ENCODE results near the gene TDG.
A peak's percentile ranks its signal among the peaks of the same experiment; 100 is the strongest.

The TDG gene

DNA sequence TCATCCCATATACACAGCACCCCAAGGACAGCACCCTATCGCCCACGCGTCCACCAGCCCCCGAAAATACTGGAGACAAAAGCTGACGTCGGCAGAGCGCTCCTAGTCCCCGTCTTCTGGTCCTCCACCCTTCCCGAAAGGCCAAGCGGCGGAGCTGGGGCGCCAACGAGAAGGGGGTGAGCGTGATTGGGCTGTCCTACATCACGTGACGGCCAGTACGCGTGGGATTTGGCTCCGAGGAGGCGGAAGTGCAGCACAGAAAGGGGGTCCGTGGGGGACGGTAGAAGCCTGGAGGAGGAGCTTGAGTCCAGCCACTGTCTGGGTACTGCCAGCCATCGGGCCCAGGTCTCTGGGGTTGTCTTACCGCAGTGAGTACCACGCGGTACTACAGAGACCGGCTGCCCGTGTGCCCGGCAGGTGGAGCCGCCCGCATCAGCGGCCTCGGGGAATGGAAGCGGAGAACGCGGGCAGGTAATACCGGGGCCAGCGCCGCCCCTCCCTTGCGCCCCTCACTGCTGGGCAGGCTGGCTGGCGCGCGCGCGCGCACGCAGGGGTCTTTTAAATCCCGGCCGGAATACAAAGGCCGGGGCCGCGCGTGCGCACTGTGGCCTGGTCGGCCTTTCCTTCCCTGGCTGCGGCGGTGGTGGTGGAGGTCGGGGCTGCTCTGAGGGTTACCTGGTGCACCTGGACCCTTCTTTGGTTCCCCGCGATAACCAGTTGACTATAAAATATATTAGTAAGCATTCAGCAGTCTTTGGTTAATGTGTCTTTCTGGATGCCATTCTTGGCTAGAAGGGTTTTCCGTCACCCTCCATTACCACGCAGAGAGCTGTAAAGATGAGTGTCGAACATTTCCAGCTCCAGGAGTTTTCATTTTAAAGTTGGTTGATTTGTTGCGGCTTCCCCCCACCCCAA, at the start of gene TDG:
Gene TDG, plus strand, starts transcription at position 283 of the 915 bp plus-strand sequence. Its CDS starts 166 bp downstream, at position 449.
- DNase-seq: peak; percentile 97

DNA sequence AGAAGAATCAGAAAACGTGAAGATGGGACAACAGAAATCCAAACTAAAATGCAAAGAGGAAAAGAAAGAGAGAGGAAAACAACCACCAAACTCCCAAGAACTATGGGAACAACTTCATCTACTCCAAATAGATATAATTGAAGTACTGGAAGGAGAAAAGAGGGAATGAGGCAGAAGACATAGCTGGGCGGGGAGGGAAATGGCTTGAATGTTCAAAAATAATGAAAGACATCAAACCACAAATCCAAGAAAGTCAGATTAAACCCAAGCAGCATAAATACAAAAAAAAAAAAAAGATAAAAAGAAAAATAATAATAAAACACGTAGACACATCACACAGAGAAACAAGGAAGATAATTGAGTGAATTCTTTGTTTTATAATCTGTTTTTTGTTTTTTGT, 47.8 kb upstream of the TDG start:
- no peak for DNase-seq

DNA sequence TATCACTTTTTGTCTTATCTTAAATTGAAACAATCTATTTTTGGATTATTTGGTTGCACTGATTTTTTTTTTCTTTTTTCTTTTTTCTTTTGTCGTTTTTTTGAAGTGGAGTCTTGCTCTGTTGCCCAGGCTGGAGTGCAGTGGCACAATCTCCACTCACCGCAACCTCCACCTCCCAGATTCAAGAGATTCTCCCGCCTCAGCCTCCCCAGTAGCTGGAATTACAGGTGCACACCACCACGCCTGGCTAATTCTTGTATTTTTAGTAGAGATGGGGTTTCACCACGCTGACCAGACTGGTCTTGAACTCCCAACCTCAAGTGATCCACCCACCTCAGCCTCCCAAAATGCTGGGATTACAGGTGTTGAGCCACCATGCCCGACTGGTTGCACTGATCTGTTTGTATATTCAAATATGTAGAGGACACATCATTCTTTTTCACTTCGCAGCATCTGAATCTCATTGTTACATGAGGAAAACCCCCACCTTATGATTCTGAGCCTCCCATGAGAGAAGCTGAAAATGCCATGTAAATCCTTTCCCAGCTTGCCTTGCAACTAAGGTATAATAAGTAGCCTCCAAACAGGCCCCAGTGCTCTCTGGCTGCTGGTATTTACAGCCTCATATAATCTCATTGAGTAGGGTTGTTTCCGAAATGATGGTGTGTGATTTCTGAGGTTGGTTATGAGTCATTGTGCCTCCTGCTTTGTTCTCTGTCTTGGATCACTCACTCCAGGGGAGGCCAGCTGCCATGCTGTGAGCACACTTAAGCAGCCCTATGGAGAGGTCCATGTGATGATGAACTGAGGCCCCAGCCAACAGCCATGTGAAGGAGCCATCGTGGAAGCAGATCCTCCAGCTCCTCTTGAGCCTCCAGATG, 40.7 kb upstream of the TDG start:
- peak; percentile 50 for DNase-seq

DNA sequence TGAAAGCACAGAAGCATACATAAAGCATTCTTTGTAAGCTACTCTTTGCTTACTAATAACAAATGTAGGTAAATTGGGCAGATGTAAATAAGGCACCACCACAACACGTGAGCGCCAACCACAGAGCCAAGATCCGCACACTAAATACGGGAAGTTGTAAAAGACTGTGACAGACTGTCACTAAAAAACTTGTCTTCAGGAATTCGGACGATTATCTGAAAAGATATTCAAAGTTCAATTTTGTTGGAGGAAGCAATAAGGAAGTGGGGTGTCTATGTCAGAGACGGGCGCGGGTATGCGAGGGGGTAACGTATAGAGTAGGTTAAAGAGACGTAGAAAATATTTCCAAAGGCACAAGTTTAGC, 37.0 kb upstream of the TDG start:
- DNase-seq: peak; percentile 48

DNA sequence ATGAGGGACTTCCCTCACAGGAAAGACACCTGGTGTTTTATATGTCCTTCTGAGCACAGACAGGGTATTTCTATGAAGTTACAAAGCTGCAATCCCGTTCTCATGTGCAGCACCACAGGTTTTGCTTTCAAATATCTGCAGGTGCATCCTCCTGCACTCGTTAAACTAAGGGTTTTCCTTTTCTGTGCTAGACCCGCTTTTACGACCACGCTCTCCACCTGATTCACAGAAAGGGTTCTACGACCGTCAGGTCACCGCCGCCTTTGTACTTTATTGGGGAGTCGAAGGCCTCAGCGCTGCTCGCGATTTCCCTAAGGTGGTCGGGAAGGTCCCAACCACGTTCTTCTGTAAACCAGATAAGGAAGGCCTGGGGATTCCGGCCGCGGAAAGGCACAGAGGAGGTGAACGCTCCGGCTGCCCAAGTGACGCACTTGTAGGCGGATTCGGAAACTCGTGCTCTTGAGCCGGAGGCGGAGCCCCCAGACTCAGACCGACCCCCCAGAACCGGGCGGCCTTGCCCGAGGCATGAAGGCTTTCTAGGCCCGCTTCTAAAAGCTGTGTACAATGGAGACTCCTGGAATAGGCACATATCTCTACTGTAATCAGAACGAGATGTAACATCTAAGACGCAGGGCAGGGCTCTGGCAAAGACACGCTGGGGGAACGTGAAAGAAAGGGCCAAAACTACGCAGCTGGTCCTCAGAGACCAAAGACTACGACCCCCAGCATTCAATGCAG, 36.5 kb upstream of the TDG start:
- peak; percentile 81 for DNase-seq

DNA sequence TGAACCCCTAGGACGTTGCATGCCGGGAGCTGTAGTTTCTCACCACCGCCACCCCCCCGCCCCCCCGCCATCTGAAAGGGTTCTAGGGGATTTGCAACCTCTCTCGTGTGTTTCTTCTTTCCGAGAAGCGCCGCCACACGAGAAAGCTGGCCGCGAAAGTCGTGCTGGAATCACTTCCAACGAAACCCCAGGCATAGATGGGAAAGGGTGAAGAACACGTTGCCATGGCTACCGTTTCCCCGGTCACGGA, 36.0 kb upstream of the TDG start:
- no peak for DNase-seq

DNA sequence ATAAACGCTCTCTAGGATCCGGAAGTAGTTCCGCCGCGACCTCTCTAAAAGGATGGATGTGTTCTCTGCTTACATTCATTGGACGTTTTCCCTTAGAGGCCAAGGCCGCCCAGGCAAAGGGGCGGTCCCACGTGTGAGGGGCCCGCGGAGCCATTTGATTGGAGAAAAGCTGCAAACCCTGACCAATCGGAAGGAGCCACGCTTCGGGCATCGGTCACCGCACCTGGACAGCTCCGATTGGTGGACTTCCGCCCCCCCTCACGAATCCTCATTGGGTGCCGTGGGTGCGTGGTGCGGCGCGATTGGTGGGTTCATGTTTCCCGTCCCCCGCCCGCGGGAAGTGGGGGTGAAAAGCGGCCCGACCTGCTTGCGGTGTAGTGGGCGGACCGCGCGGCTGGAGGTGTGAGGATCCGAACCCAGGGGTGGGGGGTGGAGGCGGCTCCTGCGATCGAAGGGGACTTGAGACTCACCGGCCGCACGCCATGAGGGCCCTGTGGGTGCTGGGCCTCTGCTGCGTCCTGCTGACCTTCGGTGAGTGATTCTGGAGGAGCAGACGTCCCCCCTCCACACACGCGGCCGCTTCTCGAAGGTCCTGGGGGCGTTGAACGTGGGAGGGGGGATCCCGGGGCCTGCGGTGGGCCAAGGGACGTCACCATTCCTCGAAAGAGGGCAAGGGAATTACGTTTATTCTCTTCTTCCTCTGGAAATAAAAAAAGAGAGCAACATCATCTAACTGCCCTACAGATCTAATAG, 35.5 kb upstream of the TDG start, which contains the start of gene HSP90B1:
Gene HSP90B1, plus strand, starts transcription at position 377 of the 753 bp plus-strand sequence. Its CDS starts 106 bp downstream, at position 483.
- DNase-seq: peak; percentile 100

DNA sequence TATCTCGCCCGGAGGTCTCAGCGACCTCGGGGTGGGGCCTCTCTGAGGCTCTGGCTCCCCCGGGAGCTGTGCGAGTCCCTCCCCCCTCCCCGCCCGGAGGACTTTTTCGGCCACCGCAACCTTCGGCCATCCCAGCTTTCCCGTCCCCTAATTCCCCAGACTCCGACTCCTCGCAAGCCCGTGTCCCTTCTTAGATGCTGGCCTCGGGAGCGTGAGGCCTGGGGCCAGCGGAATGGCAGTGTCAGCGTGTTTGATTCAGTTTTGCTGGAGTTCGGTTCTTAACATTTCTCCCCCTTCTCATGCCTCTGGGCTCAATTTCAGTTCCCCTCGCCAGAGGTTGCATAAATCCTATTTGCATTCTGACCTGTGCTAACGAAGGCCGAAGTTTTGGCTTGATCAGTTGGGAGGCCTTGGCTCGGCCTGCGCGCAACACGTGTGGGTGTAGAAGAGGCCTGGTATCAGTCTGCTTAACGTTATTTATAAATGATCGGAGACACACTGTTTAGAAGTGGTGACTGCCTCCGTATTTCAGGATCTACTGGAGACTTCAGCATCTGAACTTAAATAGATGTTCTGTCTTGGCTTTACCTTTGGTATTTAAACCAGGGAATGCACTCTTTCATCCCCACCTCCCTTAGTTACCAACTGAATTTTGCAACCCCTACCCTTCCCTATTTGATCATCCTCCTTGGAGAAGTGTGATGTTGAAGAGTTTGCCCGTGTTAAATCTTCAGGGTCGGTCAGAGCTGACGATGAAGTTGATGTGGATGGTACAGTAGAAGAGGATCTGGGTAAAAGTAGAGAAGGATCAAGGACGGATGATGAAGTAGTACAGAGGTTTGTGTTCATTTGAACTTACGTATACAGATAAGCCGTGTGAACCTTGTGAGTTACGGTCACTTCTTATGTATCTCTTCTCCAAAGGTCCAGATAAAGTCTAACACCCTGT, 34.6 kb upstream of the TDG start:
- peak; percentile 47 for DNase-seq

DNA sequence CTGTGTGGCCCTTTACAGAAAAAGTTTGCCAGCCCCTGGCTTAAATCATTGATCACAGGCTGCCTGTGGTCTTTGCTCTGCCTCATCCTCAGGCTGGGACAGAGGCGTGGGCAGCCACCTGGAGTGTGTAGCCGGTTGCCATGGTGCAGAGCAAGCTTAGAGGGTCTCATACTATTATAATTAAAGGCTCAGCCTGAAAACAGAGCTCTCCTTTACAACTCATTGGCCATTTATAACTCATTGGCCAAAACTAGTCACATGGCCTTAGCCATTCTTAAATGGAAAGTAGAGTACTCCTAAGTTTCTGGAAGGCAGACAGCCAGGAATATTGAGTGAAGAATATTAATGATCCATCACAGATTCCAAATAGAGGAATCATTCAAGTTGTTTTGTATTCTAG, 32.4 kb upstream of the TDG start:
- no peak for DNase-seq

DNA sequence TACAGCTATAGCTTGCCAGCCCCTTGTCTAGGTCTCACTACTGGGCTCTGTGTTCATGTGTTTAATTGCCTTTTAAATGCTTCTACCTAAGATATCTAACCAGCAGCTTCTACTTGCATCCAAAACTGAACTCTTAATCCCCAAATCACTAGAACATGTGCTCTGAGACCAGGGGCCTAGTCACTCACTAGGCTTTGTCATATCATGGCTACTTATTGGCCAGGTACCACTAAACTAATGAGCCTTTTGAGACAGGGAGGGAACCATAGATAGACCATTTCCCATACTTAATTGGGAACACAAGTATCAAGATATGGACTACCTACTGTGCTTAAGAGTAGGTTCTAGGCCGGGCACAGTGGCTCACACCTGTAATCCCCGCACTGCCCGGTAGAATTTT, 29.0 kb upstream of the TDG start:
- DNase-seq: no peak

DNA sequence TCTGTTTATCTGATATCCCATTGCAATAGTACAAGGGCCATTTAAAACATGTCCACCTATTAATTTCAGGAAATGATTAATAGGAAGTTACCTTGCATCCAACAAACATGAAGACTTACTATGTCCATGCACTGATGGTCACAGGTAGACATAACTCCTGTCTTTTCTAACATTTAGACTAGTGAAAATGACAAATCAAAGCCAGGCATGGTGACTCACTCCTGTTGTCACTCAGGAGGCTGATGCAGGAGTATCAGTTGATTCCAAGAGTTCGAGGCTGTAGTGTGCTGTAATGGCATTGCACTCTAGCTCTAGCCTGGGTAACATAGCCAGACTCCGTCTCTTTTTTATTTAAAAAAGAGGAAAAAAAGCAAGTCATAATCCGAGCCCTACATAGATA, 20.7 kb upstream of the TDG start:
- no peak for DNase-seq

DNA sequence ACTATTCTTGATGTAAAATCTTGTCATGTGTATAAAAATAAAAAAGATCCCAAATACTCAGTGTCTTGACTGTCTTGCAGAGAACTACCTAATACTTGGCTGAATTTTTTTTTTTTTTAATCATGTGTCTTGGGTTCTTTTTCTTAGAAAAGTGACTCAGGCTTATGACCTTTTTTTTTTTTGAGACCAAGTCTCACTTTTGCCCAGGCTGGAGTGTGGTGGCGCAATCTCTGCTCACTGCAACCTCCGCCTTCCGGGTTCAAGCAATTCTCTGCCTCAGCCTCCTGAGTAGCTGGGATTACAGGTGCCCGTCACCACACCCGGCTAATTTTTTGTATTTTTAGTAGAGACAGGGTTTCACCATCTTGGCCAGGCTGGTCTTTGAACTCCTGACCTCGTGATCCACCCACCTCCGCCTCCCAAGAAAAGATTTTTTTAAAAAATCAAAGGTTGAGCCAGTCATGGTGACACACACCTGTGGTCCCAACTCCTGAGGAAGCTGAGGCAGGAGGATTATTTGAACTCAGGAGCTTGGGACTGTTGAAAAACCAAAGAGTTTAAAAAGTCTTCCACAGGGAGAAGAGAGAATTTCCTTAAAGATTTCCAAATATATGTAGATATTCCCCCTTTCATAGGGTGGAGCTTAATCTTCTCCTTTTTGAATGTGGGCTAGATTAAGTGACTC, 17.7 kb upstream of the TDG start:
- DNase-seq: no peak

DNA sequence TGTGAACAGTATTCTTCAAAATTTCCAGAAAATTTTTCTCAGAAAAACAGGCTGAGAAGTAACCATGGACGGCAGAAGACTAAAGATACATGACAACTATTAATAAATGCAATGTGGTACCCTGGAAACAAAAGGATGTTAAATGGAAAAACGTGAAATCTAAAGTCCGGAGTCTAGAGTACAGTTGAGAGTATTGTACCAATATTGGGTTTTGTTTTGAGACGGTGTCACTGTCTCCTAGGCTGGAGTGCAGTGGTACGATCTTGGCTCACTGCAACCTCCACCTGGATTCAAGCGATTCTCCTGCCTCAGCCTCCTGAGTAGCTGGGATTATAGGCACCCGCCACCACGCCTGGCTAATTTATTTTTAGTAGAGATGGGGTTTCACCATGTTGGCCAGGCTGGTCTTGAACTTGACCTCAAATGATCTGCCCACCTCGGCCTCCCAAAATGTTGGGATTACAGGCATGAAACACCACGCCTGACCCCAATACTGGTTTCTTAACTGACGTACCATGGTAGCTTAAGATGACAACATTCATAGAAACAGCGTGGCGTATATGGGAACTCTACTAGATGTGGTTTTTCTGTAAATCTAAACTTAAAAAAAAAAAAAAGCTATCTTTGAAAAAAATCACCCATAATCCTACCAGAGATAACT, 16.8 kb upstream of the TDG start:
- DNase-seq: no peak

DNA sequence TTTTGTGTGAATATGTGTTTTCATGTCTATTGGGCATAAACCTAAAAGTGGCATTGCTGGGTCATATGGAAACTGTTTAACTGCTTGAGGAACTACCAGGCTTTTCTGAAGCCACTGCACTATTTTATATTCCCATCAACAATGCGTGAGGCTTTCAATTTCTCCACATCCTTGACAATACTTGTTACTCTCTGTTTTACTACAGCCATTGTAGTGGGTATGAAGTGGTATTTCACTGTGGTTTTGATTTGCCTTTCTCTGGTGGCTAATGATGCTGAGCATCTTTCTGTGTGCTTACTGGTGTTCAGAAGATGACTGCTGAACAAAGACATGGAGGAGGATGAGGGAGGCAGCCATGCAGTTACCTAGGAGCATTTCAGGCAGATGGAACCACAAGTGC, 13.2 kb upstream of the TDG start:
- DNase-seq: no peak

DNA sequence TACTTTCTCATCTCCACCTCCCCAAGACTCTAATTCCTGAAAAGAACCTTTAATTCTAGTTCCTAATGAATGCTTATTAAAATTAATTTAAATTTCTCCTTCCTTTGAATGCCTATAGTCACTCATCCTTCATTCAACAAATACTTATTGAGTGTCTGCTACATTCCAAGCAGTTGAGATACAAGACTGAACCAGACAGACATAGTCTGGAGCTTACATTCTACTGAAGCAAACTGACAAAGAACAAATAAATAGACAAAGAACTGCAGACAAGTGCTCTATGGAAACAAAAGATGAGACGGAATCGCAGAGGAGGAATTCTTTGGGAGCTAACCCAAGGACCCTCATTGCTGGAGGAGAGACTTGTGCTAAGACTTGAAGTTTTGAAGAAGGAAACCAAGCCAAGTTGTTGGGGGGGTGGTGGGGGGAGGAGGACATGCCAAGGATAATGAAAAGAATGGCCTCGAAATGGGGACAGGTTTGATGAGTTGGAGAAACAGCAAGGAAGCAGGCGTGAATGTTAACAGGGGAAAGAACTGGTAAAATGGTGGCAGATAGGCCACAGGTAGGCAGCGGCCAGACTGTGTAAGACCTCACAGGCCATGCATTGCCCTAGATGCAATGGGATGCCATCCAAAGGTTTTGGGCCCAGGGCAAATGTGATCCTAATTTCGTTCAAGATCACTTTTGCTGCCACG, 9.7 kb upstream of the TDG start:
- no peak for DNase-seq

DNA sequence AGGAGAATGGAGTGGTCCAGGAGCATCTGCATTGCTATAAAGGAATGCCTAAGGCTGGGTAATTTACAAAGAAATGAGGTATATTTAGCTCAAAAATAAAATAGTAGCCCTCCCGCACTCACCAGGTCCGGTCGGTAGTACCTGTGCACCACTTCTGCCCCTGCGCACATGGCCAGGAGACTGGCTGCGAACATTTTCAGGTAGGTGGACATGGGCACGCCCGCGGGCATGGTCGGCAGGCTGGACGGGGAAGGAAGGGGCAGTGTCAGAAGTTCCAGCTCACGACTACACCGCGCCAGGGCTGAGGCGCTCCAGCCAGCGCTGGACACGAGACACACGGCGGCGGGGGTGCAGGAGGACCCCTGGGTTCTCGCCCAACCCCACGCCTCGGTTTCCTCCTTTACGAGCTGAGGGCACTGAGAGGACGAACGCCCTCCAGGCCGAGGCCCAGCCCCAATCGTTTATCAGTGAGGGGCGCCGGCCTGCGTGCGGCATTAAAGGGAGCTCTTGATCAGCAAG, 9.1 kb upstream of the TDG start:
- DNase-seq: peak; percentile 22

DNA sequence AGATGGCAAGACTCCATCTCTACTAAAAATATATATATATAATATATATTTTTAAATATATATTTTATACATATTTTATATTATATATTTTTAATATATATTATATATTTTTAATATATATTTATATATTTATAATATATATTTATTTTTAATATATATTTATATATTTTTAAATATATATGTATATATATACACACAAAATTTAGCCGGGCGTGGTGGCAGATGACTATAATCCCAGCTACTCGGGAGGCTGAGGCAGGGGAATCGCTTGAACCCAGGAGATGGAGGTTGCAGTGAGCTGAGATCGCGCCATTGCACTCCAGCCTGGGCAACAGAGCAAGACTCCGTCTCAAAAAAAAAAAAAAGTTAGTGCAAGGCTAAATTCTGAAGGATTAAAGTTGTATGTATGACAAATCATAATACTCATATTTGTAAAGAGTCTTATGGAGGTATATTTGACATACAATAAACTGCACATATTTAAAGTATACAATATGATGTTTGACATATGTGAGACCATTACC, 7.7 kb upstream of the TDG start:
- DNase-seq: no peak

DNA sequence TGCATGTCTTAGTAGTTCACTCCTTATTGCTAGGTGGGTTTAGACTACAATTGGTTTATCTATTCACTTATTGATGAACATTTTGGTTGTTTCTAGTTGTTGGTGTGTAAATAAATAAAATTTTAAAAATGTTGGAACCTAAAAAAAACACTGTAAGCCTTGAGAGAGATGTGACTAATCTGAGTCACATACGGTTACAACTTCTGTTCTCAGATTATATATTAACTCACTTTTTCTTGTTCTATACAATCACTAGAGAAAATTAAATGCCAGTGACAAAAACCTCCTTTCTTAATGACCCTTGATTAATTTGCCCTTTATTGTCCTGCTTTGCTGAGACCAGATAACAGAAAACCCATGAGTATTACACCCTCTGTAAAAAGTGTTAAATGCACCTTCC, 7.1 kb upstream of the TDG start:
- DNase-seq: no peak

DNA sequence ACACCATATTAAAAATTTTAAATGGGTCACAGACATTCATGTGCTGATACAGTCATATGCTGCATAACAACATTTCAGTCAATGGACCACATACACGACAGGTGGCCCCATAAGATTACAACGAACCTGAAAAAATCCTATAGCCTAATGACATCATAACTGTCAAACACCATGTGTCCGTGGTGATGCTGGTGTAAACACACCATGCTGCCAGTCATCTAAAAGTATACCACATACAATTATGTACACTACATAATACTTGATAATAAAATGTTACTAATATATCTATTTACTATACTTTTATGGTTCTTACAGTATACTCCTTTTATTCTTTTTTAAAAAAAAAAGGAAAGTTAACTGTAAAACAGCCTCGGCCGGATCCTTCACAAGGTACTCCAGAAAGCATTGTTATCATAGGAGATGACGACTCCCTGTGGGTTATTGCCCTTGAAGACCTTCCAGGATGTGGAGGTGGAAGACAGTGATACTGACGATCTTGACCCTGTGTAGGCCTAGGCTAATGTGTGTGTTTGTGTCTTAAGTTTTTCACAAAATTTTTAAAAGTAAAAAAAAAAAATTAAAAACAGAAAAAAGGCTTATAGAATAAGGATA, 5.0 kb upstream of the TDG start:
- no peak for DNase-seq
